ENCODE measurements around the gene CTNNA2.

DNA sequence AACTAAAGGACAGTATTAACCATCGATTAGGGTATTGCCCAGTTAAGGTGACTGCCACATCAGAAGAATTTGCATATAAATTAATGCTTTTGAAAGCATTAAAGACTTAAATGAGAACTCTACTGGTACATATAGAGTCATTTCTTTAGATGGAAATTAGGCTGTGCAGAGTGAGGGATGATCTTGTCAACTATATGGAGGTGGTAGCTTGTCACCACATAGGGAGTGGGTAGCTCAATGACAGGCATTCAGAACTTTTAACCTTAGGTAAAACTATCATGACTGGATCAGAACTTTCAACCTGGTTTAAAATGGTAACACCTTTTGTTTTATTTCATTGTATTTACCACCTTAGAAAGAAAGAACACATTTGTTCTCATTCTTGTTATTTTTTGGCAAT is 1176.3 kb downstream of the CTNNA2 start:
- TF ChIP-seq CEBPB (IDR thresholded peaks at IDR 0.05) (no peak), BHLHE40 (IDR thresholded peaks at IDR 0.05; ENCODE audit: low read depth, low read length) (no peak), SMC3 (IDR thresholded peaks at IDR 0.05) (no peak), ZNF302 (CRISPR knock-in tag; IDR thresholded peaks at IDR 0.05) (no peak), EP300 (IDR thresholded peaks at IDR 0.05) (no peak), RCOR1 (IDR thresholded peaks at IDR 0.05; ENCODE audit: low read depth, low read length) (no peak), SREBF2 (IDR thresholded peaks at IDR 0.05) (no peak)
- TF ChIP-seq, protein P1, sequence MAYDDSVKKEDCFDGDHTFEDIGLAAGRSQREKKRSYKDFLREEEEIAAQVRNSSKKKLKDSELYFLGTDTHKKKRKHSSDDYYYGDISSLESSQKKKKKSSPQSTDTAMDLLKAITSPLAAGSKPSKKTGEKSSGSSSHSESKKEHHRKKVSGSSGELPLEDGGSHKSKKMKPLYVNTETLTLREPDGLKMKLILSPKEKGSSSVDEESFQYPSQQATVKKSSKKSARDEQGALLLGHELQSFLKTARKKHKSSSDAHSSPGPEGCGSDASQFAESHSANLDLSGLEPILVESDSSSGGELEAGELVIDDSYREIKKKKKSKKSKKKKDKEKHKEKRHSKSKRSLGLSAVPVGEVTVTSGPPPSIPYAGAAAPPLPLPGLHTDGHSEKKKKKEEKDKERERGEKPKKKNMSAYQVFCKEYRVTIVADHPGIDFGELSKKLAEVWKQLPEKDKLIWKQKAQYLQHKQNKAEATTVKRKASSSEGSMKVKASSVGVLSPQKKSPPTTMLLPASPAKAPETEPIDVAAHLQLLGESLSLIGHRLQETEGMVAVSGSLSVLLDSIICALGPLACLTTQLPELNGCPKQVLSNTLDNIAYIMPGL (CRISPR knock-in tag; IDR thresholded peaks at IDR 0.05; ENCODE audit: borderline replicate concordance): no peak
- TF ChIP-seq, protein P2, sequence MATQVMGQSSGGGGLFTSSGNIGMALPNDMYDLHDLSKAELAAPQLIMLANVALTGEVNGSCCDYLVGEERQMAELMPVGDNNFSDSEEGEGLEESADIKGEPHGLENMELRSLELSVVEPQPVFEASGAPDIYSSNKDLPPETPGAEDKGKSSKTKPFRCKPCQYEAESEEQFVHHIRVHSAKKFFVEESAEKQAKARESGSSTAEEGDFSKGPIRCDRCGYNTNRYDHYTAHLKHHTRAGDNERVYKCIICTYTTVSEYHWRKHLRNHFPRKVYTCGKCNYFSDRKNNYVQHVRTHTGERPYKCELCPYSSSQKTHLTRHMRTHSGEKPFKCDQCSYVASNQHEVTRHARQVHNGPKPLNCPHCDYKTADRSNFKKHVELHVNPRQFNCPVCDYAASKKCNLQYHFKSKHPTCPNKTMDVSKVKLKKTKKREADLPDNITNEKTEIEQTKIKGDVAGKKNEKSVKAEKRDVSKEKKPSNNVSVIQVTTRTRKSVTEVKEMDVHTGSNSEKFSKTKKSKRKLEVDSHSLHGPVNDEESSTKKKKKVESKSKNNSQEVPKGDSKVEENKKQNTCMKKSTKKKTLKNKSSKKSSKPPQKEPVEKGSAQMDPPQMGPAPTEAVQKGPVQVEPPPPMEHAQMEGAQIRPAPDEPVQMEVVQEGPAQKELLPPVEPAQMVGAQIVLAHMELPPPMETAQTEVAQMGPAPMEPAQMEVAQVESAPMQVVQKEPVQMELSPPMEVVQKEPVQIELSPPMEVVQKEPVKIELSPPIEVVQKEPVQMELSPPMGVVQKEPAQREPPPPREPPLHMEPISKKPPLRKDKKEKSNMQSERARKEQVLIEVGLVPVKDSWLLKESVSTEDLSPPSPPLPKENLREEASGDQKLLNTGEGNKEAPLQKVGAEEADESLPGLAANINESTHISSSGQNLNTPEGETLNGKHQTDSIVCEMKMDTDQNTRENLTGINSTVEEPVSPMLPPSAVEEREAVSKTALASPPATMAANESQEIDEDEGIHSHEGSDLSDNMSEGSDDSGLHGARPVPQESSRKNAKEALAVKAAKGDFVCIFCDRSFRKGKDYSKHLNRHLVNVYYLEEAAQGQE (IDR thresholded peaks at IDR 0.05): no peak
- TF ChIP-seq, protein P3, sequence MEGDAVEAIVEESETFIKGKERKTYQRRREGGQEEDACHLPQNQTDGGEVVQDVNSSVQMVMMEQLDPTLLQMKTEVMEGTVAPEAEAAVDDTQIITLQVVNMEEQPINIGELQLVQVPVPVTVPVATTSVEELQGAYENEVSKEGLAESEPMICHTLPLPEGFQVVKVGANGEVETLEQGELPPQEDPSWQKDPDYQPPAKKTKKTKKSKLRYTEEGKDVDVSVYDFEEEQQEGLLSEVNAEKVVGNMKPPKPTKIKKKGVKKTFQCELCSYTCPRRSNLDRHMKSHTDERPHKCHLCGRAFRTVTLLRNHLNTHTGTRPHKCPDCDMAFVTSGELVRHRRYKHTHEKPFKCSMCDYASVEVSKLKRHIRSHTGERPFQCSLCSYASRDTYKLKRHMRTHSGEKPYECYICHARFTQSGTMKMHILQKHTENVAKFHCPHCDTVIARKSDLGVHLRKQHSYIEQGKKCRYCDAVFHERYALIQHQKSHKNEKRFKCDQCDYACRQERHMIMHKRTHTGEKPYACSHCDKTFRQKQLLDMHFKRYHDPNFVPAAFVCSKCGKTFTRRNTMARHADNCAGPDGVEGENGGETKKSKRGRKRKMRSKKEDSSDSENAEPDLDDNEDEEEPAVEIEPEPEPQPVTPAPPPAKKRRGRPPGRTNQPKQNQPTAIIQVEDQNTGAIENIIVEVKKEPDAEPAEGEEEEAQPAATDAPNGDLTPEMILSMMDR (IDR thresholded peaks at IDR 0.05): no peak
- TF ChIP-seq, protein P4, sequence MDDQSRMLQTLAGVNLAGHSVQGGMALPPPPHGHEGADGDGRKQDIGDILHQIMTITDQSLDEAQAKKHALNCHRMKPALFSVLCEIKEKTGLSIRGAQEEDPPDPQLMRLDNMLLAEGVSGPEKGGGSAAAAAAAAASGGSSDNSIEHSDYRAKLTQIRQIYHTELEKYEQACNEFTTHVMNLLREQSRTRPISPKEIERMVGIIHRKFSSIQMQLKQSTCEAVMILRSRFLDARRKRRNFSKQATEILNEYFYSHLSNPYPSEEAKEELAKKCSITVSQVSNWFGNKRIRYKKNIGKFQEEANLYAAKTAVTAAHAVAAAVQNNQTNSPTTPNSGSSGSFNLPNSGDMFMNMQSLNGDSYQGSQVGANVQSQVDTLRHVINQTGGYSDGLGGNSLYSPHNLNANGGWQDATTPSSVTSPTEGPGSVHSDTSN (IDR thresholded peaks at IDR 0.05): no peak
- TF ChIP-seq, protein P5, sequence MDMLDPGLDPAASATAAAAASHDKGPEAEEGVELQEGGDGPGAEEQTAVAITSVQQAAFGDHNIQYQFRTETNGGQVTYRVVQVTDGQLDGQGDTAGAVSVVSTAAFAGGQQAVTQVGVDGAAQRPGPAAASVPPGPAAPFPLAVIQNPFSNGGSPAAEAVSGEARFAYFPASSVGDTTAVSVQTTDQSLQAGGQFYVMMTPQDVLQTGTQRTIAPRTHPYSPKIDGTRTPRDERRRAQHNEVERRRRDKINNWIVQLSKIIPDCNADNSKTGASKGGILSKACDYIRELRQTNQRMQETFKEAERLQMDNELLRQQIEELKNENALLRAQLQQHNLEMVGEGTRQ (IDR thresholded peaks at IDR 0.05): no peak

Data from A549 (cell line).